K562 (cell line): ENCODE measurements around the gene EEF2K. TPM values are rescaled to one million over a fixed set of nuclear protein-coding genes. Genes with fewer than 3 reads are reported as not detected.

Experiments used
- ATAC-seq: fragments of 200-7000 bp; cut with Tn5 transposase; 3 replicates; pipeline ENCODE4 v1.9.1; 2020; ENCODE audit warnings: moderate library complexity
- BruUV-seq: library from RNA; stranded (reverse); fragments of 400-500 nt; replicated peaks from 2 replicates; lab custom pipeline; 2021; lab: Mats Ljungman, UMichigan
- CTCF ChIA-PET: fragments of 300-600 bp; formaldehyde crosslinking; extraction: SDS; loops from one replicate; lab custom pipeline; 2021; ENCODE audit warnings: low intra/inter-chr PET ratio; lab: Yijun Ruan, JAX
- POLR2A ChIA-PET: fragments of 300-600, 350-650 bp; sonication (Branson Sonifier 250); formaldehyde crosslinking; extraction: SDS; loops from one replicate; lab custom pipeline; 2021; ENCODE audit warnings: antibody characterized with exemption, inconsistent platforms; lab: Yijun Ruan, JAX
- DNase-seq, 4 experiments: peaks; one replicate each; pipeline versions ENCODE4 v3.0.0 to v3.0.0-alpha.2; 2011 to 2018; ENCODE audit warnings: low spot score in 3 of 4, mixed read lengths in 3 of 4; ENCODE audit errors: extremely low read depth in 1 of 4
- FAIRE-seq: peaks from 2 replicates; lab custom pipeline; 2011; peaks lifted over from hg19 to GRCh38; lab: Jason Lieb, UNC
- H2AFZ ChIP-seq: 2 replicates; pipeline ENCODE4 v1.6.0; 2011; ENCODE audit warnings: low read depth, low read length, control low read depth, inconsistent platforms
- H3K27ac ChIP-seq: fragments of 200-600 bp; 3 replicates; pipeline ENCODE4 v1.8.0; 2011; ENCODE audit warnings: low read depth, mild to moderate bottlenecking, control low read depth, inconsistent platforms, low read length, moderate library complexity, mixed read lengths; ENCODE audit errors: extremely low read depth
- H3K27me3 ChIP-seq, 2 experiments: fragments of 300-600 bp in 1 of 2; 2 replicates in 1 of 2; 3 replicates in 1 of 2; pipeline versions ENCODE4 v1.6.0 to v1.8.0; 2011; ENCODE audit warnings: inconsistent platforms in 2 of 2, low read length in 2 of 2, mild to moderate bottlenecking in 1 of 2, mixed read lengths in 1 of 2, moderate library complexity in 1 of 2; ENCODE audit not compliant: control insufficient read depth in 2 of 2, insufficient read depth in 2 of 2
- H3K36me3 ChIP-seq: fragments of 300-600 bp; 3 replicates; pipeline ENCODE4 v1.8.0; 2011; ENCODE audit warnings: mild to moderate bottlenecking, low read length, inconsistent platforms; ENCODE audit not compliant: control insufficient read depth, insufficient read depth
- H3K4me1 ChIP-seq, 2 experiments: fragments of 200-600 bp in 1 of 2; replicated peaks in 1 of 2; 2 replicates in 1 of 2; 3 replicates in 1 of 2; pipeline versions ENCODE4 v1.5.1 to v1.8.0; 2011; ENCODE audit warnings: inconsistent platforms in 2 of 2, low read length in 2 of 2, mild to moderate bottlenecking in 1 of 2, mixed read lengths in 1 of 2, moderate library complexity in 1 of 2; ENCODE audit not compliant: control insufficient read depth in 2 of 2, insufficient read depth in 2 of 2
- H3K4me2 ChIP-seq: 2 replicates; pipeline ENCODE4 v1.6.1; 2011; ENCODE audit warnings: low read length, control low read depth, inconsistent platforms, mixed read lengths; ENCODE audit not compliant: insufficient read depth
- H3K4me3 ChIP-seq: fragments of 200-600 bp; sonication (generic), shearing (Covaris generic); 2 replicates; pipeline ENCODE4 v1.5.1; 2016; ENCODE audit warnings: control low read depth, inconsistent platforms
- H3K79me2 ChIP-seq: fragments of 200-600 bp; 3 replicates; pipeline ENCODE4 v1.8.0; 2011; ENCODE audit warnings: low read length, inconsistent platforms; ENCODE audit not compliant: control insufficient read depth, insufficient read depth
- H3K9ac ChIP-seq, 2 experiments: 2 replicates each; pipeline versions ENCODE4 v1.6.0 to v1.6.1; 2011; ENCODE audit warnings: low read depth in 2 of 2, low read length in 2 of 2, control low read depth in 1 of 2, inconsistent platforms in 1 of 2, mild to moderate bottlenecking in 1 of 2, mixed read lengths in 1 of 2; ENCODE audit not compliant: insufficient read depth in 1 of 2
- H3K9me1 ChIP-seq: one replicate; pipeline ENCODE4 v1.6.0; 2011; ENCODE audit warnings: inconsistent platforms, mild to moderate bottlenecking, low read length, moderate library complexity; ENCODE audit not compliant: control insufficient read depth, insufficient read depth
- H3K9me3 ChIP-seq: replicated peaks from 2 replicates; pipeline ENCODE4 v1.5.1; 2011; ENCODE audit warnings: low read depth, low read length, inconsistent platforms; ENCODE audit not compliant: control insufficient read depth, insufficient read depth
- H4K20me1 ChIP-seq: replicated peaks from 2 replicates; pipeline ENCODE4 v1.6.1; 2011; ENCODE audit warnings: low read length, inconsistent platforms, mixed read lengths; ENCODE audit not compliant: control insufficient read depth, insufficient read depth
- ATF7 ChIP-seq: fragments of 450-650 bp; IDR thresholded peaks from 2 replicates; pipeline ENCODE4 v1.7.1; 2014; ENCODE audit warnings: mild to moderate bottlenecking, moderate library complexity
- HDAC3 ChIP-seq: fragments of 450-650 bp; IDR thresholded peaks from 2 replicates; pipeline ENCODE4 v1.6.1; 2018; ENCODE audit warnings: borderline replicate concordance, mild to moderate bottlenecking, moderate library complexity; ENCODE audit not compliant: partially characterized antibody
- HEY1 ChIP-seq: fragments of 250-450 bp; sonication (Bioruptor Pico); IDR thresholded peaks from 2 replicates; pipeline ENCODE4 v1.5.0; 2020; ENCODE audit warnings: mild to moderate bottlenecking, moderate library complexity, borderline replicate concordance
- MAFF ChIP-seq: IDR thresholded peaks from 2 replicates; pipeline ENCODE4 v1.6.1; 2012; ENCODE audit warnings: low read length, improper control_type of control experiment
- TAF1 ChIP-seq: IDR thresholded peaks from 2 replicates; pipeline ENCODE4 v1.6.1; 2011; ENCODE audit warnings: mild to moderate bottlenecking, low read length, moderate library complexity; ENCODE audit not compliant: insufficient read depth, control insufficient read depth, severe bottlenecking; ENCODE audit errors: extremely low read depth
- WGBS: fragments of 100-300 bp; shearing (Covaris generic); methylation state at CpG from one replicate; pipeline ENCODE4 v1.1.6; 2016; ENCODE audit warnings: low coverage, mixed read lengths; ENCODE audit not compliant: insufficient coverage; ENCODE audit errors: missing lambda C conversion rate; 5-methylcytosine and 5-hydroxymethylcytosine counted together
- in situ Hi-C: fragments of 300-500 bp; cut with MboI; formaldehyde crosslinking; loops from 4 replicates; pipeline ENCODE4 v1.15.0; 2018; ENCODE audit warnings: inconsistent platforms, mixed read lengths
- intact Hi-C: fragments of 100-400 bp; cut with micrococcal nuclease; formaldehyde crosslinking; loops from 2 replicates; pipeline ENCODE4 v1.14.2; 2022
- polyA plus RNA-seq, 8 experiments: library from polyadenylated mRNA; depleted of rRNA in 4 of 8; stranded (reverse) in 5 of 8; unstranded in 3 of 8; fragments of >200 nt; fragmentation: Nextera tagmentation in 2 of 8; fragmentation: Illumina TruSeq in 1 of 8; extraction: Ambion mirVana in 2 of 8; extraction: Trizol in 1 of 8; gene quantifications; 2 replicates each; pipeline versions ENCODE4 v1.2.1 to v1.2.3, GENCODE V29; 2011 to 2014; ENCODE audit warnings: inconsistent platforms in 1 of 8, missing spikeins in 1 of 8
- total RNA-seq, 7 experiments: library from RNA; depleted of rRNA in 6 of 7; stranded (reverse); fragments of >200 nt in 6 of 7; fragmentation: Illumina TruSeq in 2 of 7; extraction: Trizol in 2 of 7; gene quantifications; 2 replicates each; pipeline versions ENCODE4 v1.2.1 to v1.2.3, GENCODE V29; 2011 to 2021; ENCODE audit warnings: low replicate concordance in 1 of 7
- TF ChIP-seq, protein P1 (sequence below), 3 experiments: fragments of 200-800 bp in 1 of 3; fragments of 250-450 bp in 1 of 3; fragments of 450-650 bp in 1 of 3; sonication (Bioruptor Pico) in 1 of 3; sonication (Bioruptor generic) in 1 of 3; formaldehyde crosslinking in 1 of 3; IDR thresholded peaks; 2 replicates each; pipeline versions ENCODE4 v1.6.1 to v1.8.0; 2016 to 2022; ENCODE audit warnings: mild to moderate bottlenecking in 2 of 3, missing genetic modification characterization in 2 of 3, missing compliant biosample characterization in 1 of 3, moderate library complexity in 1 of 3

The EEF2K gene
- total and polyA plus RNA-seq, 9 of the 15 experiments (the other 6 are each of a cell fraction or from before 2014, with no cell fraction given): 3.0 to 35.2 (median 12.2) TPM

DNA sequence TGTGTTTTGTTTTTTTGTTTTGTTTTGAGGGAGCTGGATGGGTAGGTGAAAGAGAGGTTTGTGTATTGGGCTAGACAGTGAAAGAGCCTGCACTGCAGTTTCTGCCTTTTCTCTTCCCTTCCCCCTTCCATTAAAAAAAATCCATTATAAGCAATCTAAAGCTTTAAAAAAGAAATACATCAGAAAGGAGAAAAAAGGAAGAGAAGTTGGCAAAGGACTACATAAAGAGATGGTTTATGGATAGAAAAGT lies 10.7 kb upstream of the EEF2K start (continued):
- TF ChIP-seq, protein P1, sequence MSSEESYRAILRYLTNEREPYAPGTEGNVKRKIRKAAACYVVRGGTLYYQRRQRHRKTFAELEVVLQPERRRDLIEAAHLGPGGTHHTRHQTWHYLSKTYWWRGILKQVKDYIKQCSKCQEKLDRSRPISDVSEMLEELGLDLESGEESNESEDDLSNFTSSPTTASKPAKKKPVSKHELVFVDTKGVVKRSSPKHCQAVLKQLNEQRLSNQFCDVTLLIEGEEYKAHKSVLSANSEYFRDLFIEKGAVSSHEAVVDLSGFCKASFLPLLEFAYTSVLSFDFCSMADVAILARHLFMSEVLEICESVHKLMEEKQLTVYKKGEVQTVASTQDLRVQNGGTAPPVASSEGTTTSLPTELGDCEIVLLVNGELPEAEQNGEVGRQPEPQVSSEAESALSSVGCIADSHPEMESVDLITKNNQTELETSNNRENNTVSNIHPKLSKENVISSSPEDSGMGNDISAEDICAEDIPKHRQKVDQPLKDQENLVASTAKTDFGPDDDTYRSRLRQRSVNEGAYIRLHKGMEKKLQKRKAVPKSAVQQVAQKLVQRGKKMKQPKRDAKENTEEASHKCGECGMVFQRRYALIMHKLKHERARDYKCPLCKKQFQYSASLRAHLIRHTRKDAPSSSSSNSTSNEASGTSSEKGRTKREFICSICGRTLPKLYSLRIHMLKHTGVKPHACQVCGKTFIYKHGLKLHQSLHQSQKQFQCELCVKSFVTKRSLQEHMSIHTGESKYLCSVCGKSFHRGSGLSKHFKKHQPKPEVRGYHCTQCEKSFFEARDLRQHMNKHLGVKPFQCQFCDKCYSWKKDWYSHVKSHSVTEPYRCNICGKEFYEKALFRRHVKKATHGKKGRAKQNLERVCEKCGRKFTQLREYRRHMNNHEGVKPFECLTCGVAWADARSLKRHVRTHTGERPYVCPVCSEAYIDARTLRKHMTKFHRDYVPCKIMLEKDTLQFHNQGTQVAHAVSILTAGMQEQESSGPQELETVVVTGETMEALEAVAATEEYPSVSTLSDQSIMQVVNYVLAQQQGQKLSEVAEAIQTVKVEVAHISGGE (CRISPR knock-in tag; IDR thresholded peaks at IDR 0.05): peak in 1 of 3 experiments; percentile 56; a peak in 1 of 6 replicates
- TF ChIP-seq HDAC3: peak; percentile 15
- TF ChIP-seq ATF7: no peak
- 0 out of 2 replicates have a peak, but pooled peaks have one; percentile 6 for TF ChIP-seq HEY1 (CRISPR knock-in tag)

DNA sequence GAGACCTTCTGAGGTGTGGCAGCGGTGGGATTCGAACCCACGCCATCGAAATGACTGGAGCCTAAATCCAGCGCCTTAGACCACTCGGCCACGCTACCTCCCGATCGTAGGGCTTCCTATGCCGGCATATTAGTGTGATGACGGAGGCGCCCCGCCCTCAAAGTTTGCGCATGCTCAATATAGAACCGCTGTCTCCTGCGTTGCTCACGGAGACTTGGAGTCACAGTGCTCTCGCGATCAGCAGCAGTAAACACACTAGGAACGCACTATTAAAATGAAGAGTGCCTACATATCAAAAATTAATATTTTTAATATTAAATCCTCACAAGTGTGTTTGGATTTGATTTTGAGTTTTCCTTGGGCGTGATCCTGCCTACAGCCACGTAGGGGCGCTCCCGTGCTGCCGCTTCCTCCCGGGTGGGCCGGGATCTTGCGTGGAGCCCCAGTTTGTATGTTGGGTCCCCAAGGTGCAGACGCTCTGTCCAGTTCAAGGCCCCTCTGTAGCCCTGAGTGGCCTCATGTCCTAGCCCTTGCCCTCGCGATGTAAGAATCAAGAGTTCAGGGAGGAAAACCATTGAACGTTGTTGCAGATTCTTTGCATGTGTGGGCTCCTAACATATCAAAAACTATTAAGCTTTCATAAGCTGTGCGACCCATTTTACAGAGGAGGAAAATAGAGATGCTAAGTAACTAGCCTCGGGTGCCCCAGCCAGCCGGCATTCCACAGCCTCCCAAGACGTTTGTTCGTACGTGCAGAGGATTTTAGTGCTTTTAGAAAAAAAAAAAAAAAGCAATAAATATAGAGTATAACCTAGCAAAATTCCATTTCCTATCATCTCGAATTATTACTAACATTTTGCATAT lies 10.2 kb upstream of the EEF2K start:
- ChIA-PET CTCF (interaction anchor here (3.1 kb wide), 1 partner anchor 101 kb away, joined by 49 read pairs; the partner anchor contains the start of gene POLR3E), POLR2A (interaction anchor here (0.6 to 1.4 kb wide), 3 partner anchors 56 to 101 kb away, joined by 3 to 7 read pairs (median 7); partner anchors contain the start of gene POLR3E)
- peak; percentile 58 for FAIRE-seq
- Histone ChIP-seq H2AFZ (peak overlapping the region; percentile 96), H3K4me1 (peaks cover 20 to 22% of the 10 kb centered on the region in 2 experiments; a peak in 4 of 5 replicates), H3K79me2 (no peaks in the 10 kb centered on the region; the same call in 2 of the 3 replicates), H3K9me1 (no peaks in the 10 kb centered on the region), H3K27ac (peak overlapping the region; percentile 54; the same call in 2 of the 3 replicates), H3K4me2 (peak overlapping the region; percentile 93), H4K20me1 (no peaks in the 10 kb centered on the region), H3K9me3 (no peaks in the 10 kb centered on the region), H3K27me3 (no peaks in the 10 kb centered on the region), H3K9ac (peak overlapping the region; percentile 70 to 94), H3K36me3 (no peaks in the 10 kb centered on the region; the same call in 2 of the 3 replicates), H3K4me3 (peak overlapping the region; percentile 56)
- ATAC-seq: peak; percentile 62
- BruUV-seq: no TSS peak
- DNase-seq: peak; percentile 69 to 91 (median 76)
- in situ Hi-C loops (no loop called here), intact Hi-C loops (loop anchor here (1.0 to 5.0 kb wide), 3 partner anchors 101 to 1039 kb away; partner anchors contain the start of genes CDR2, LDAF1 and POLR3E)
- 2% methylated on average over 38 of the region's 39 CpGs for WGBS
- TF ChIP-seq MAFF (0 out of 2 replicates have a peak, but pooled peaks have one; percentile 17), TAF1 (peak; percentile 16)
